GM21526 (cell line): ENCODE data around the gene ADGRG1.
A peak's percentile ranks its signal among the peaks of the same experiment; 100 is the strongest.

Experiments
- ATAC-seq: cut with Tn5 transposase; IDR thresholded peaks from one replicate; pipeline ENCODE4 v1.9.1; 2021; ENCODE audit warnings: moderate library complexity; ENCODE audit not compliant: unreplicated experiment, low FRiP score

The ADGRG1 gene

GRCh38 chr16:57680842-57681375, 52.5 kb downstream of the ADGRG1 start:
- ATAC-seq, result no peak

- ATAC-seq, result no peak
These were observed 53.7 kb downstream of the ADGRG1 start for GRCh38 chr16:57681950-57682728.

DNA sequence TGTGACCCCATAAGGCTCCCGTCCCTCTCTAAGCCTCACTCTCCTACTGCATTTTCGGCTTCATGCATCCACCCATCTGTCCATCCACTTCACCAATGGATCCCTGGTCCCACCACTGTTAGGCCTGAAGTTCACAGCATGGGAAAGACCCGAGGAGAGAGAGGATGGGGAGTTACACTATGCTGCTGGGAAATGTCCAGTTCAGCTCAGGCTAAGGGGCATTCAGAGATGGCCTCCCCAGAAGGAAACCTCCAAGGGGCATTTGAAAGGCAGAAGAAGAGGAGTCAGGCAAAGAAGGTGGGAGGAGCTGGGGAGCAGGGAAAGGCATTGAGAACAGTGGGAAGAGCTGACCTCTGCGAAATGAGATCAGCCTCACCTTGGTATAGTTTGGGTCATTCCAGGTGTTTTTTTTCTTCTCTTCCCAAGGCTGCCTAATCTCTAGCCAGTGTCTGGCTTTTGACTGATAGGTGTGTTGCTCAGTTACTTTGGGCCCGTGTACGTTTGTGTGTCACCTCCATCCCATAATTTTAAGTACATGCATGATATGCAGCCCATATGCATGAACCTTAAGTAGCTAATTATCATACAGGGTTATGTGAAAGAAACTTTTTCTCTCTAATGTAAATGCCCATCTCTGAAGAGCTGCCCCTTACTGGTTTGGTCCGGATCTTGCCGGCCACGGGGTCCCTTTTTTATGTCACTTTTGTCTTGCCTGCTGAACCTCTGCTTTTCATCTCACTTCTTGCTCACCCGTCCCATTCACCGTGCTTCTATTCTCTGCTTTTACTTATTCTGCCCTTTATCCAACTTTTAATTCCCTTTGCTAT, 54.6 kb downstream of the ADGRG1 start:
- ATAC-seq, result no peak

DNA sequence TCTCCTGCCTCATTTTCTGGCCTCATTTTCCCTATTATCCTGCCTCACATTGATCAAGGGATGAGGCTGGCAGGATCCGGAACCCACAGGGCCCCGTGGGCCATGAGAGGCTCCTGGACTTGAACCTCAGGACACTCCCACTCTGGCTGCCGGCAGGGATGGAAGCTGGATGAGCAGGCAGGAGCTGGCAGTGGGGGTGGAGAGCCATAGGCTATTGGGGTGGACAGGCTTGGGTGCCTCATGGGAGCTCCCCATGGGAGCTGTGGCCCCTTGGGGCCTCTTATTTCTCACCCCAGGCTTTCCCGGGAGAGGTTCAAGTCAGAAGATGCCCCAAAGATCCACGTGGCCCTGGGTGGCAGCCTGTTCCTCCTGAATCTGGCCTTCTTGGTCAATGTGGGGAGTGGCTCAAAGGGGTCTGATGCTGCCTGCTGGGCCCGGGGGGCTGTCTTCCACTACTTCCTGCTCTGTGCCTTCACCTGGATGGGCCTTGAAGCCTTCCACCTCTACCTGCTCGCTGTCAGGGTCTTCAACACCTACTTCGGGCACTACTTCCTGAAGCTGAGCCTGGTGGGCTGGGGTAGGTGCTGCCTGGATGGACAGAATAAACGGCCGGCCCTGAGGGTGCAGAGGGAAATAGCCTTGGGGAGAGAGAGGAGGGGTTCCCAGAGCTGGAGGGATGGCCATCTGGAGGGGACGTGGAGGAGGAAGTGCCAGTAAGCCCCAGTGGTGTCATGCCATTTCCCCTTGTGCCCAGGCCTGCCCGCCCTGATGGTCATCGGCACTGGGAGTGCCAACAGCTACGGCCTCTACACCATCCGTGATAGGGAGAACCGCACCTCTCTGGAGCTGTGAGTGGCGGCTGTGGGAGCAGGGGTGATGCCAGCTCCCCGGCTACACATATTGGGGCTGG, 55.5 kb downstream of the ADGRG1 start:
- ATAC-seq, result no peak

- no peak for ATAC-seq
These were observed 56.4 kb downstream of the ADGRG1 start for GRCh38 chr16:57684626-57685358.

DNA sequence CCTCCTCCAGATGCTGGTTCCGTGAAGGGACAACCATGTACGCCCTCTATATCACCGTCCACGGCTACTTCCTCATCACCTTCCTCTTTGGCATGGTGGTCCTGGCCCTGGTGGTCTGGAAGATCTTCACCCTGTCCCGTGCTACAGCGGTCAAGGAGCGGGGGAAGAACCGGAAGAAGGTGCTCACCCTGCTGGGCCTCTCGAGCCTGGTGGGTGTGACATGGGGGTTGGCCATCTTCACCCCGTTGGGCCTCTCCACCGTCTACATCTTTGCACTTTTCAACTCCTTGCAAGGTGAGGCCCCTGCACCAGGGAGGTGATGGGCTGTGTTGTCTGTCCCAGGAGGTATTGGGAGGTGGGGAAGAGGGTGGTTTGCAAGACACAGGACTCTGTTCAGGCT, 57.2 kb downstream of the ADGRG1 start:
- ATAC-seq, result no peak

- no peak for ATAC-seq
These were observed 58.1 kb downstream of the ADGRG1 start for GRCh38 chr16:57686577-57686976.

DNA sequence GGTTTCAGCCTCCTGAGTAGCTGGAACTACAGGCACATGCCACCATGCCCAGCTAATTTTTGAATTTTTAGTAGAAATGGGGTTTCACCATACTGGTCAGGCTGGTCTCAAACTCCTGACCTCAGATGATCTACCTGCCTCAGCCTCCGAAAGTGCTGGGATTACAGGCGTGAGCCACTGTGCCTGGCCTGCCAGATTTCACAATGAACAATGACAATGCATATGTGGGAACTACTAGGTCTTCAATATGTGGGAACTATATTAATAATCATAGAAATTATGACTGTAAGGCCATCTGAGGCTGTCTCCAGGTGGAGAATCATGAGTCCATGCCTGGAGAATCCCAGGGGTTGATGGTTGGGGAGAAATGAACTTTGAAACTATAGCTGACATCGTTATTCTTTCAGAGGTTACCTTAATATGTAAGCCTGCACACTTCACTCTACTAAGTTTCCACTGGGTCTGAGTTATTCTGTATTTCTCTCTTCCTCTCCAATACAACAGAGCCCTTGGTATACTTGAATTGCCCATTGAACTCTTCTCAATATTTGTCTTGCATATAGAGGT, 59.0 kb downstream of the ADGRG1 start:
- no peak for ATAC-seq

- no peak for ATAC-seq
These were observed 60.1 kb downstream of the ADGRG1 start for GRCh38 chr16:57688487-57688986.

- no peak for ATAC-seq
These were observed 60.7 kb downstream of the ADGRG1 start for GRCh38 chr16:57688987-57689761.

DNA sequence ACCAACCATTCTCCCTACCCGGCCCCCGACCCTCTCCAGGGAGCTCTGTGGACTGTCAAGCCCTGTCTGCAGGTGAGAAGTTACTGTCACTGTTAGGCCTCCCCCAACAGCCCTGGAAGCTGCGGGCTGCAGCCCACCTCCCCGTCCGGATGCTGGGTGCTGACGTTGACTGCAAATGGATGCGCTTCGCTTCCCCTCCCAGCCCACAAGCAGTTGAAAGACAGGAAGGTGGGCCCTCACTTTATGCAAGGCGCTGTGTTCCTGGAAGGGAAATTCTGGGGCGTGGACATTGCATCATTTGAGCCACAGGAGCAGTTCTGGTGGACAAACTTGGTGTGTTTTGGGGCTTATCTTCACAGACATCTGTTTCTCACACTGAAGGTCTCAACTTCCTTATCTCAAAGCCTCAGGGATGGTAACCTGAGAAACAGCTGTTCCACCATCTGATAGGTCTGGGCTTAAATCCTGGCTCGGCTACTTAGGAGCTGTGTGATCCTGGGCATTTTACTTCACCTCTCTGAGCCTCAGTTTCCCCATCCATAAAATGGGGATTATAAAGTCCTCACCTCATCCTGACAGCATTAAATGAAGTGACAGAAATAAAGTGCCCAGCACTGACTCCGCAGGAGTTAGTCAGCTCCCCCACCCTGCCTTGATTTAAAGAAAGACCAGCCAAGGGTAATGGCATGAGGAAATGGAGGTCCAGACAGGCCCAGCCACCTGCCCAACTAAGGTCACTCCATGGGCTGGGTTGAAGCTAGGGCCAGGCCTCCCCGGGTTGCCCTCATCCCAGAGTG, 61.5 kb downstream of the ADGRG1 start:
- ATAC-seq, result peak; percentile 63

DNA sequence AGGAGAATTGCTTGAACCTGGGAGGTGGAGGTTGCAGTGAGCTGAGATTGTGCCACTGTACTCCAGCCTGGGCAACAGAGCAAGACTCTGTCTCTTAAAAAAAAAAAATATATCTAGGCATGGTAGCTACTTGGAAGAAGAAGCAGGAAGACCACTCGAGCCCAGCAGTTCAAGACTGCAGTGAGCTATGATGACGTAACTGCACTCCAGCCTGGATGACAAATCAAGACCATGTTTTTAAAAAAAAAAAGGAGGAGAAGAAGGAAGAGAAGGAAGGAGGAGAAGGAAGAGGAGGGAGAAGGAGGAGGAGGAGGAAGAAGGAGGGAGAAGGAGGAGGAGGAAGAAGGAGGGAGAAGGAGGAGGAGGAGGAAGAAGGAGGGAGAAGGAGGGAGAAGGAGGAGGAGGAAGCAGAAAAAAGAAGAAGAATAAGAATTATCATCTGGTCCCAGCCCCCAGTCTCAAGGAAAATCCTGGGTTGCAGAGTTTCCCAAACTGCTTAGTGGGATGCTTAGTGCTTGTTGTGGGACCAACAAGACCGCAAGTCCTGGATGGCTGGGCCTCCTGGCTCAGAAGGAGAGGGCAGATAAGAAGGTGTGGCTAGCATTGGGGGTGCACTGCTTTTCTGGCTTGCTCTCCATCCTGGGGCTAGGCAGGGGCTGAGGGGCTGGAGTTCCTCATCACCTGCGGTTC, 62.5 kb downstream of the ADGRG1 start:
- no peak for ATAC-seq

DNA sequence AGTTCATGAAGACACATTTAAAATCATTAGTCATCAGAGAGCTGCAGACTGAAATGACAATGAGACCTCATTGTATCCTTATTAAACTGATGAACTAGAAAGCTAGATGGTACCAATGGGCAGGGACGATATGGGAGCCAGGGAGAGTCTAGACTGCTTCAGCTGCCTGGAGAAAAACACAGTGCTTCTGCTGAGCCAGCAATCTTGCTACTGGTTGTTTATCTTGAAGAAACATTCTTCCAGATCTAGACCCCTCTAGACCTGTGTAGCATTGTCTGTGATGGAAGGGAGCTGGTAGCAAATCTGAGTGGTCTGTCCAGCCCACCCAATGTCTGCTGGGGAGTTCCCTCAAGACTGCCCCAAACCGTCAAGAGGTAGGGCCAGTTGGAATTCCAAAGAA, 64.2 kb downstream of the ADGRG1 start:
- ATAC-seq, result no peak

DNA sequence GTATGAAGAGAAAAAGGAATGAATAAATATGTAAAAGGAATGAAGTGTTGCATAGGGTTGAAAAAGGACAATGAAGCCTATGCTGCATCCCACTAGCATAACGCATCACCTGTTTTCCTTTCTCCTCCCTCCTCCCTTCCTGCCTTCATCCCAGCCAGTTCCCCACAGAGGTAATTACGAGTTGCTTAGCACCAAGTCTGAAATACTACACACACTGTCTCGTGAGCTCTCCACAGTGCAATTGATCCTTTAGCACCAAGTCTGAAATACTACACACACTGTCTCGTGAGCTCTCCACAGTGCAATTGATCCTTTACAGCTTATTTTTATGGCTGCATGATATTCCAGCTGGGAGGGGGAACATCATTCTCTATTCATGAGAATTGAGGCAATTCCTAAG, 65.1 kb downstream of the ADGRG1 start:
- no peak for ATAC-seq

DNA sequence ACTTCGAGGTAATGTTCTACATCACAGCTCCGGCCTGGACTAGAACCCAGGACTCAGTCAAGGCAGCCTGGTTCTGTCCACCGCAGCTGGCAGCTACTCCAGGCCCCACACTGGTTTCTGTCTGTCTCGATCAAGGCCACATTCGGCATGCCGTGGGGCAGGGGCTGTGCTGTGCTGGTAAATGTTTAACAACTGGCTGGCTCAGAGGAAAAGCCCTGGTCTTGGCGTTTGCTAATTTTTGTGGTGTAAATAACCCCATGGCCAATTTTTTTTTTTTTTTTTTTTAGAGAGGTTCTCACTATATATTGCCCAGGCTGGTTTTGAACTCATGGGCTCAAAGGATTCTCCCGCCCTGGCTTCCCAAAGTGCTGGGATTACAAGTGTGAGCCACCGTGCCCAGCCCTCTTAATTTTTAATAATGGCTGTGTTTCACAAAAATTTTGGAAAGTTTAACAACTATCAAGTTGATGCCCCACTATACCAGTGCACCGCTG, 65.8 kb downstream of the ADGRG1 start:
- no peak for ATAC-seq

DNA sequence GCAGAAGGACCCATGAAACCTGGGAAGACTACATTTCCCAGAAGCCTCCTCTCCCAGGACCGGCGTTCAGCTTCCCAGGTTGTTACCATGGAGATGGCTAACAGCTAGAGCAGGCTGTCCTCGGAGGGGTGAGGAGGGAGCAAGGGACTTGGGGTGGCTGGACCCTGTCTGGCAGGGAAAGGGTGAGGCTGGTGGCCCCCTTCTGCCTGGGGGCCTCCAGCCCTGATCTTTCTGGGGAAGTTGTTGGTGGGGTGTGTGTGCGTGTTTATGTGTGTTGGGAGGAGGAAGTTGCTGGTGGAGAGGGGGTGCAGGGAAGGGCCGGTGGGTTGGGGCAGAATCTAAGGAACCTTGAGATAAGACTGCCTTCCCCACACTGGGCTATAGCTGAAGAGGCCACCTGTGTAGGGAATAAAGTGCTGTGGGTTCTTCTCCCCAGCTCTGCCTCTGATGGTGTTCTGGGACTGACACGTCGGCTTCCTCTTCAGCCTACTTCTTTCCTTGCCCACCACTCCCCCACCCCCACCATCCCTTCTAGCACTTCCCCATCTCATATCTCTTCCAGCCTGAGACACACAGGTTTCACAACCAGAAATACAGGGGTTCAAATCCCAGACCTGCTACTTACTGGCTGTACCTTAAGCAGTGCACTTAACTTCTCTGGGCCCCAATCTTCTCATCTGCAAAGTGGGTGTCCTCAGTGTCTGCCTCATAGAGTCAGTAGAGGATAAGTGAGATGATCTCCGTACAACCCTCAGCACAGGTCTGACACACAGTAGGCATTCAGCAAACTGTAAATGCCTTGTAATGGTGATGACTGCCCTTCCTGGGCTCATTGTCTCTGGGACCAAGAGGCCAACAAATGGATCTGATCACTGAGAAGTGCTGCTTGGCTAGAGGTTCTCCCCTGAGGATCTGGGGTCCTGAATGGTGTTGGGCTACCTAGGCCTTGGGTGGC, 66.6 kb downstream of the ADGRG1 start, which contains the start of gene DRC7:
TSS of gene DRC7 (plus strand) at position 82 of the 955 bp plus-strand sequence. CDS start 3,144 bp downstream, outside the sequence.
- ATAC-seq, result no peak
